AG09319 (cell line): ENCODE data around the gene DNAH17.

Source experiments
- DNase-seq: peaks from one replicate; pipeline ENCODE4 v3.0.0-alpha.2; 2010; ENCODE audit warnings: low read depth; ENCODE audit errors: extremely low read depth
- TF ChIP-seq, protein P1 (sequence below): IDR thresholded peaks from 2 replicates; pipeline ENCODE4 v1.5.1; 2011; ENCODE audit warnings: low read depth, mild to moderate bottlenecking, inconsistent platforms, low read length, moderate library complexity

DNAH17 gene

DNA sequence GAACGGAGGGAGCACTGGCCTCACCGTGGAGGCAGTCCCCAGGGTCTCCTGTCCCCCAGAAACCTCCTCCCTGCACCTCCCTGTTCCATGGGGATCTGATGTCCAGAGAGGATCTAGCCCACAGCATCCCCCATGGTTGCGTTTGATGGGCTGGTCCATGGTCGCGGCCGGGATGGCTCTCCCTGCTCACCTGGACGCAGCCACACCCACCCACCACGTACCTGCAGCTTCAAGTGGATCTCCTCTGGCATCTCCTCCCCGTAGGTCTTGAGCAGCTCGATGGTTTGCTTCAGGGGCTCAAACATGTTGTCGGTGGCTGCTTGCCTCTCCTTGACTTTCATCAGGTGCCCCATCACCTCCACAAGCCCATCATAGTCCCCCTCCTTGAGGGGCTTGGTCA is 47.9 kb downstream of the DNAH17 start:
- TF ChIP-seq, protein P1, sequence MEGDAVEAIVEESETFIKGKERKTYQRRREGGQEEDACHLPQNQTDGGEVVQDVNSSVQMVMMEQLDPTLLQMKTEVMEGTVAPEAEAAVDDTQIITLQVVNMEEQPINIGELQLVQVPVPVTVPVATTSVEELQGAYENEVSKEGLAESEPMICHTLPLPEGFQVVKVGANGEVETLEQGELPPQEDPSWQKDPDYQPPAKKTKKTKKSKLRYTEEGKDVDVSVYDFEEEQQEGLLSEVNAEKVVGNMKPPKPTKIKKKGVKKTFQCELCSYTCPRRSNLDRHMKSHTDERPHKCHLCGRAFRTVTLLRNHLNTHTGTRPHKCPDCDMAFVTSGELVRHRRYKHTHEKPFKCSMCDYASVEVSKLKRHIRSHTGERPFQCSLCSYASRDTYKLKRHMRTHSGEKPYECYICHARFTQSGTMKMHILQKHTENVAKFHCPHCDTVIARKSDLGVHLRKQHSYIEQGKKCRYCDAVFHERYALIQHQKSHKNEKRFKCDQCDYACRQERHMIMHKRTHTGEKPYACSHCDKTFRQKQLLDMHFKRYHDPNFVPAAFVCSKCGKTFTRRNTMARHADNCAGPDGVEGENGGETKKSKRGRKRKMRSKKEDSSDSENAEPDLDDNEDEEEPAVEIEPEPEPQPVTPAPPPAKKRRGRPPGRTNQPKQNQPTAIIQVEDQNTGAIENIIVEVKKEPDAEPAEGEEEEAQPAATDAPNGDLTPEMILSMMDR = no peak
- DNase-seq = no peak

DNA sequence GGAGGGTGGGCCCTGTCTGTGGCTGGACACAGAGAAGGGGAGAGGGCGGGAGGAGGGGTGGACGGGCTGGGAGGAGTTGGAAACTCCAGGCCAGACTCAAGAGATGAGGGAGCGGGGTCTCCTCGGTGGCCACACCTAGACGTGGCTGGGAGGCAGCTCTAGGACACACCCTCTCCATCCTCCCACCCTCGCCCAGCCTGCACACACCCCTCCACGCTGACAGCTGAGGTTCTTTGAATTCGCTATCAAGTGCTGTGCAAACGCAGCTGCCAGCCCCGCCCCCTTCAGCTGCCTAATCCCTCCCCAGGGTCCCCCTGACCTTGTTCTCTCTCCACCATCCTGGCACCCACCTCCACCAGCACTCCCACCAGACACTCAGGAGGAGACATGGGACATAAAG is 48.7 kb downstream of the DNAH17 start:
- no peak for DNase-seq
- TF ChIP-seq, protein P1 = no peak

DNA sequence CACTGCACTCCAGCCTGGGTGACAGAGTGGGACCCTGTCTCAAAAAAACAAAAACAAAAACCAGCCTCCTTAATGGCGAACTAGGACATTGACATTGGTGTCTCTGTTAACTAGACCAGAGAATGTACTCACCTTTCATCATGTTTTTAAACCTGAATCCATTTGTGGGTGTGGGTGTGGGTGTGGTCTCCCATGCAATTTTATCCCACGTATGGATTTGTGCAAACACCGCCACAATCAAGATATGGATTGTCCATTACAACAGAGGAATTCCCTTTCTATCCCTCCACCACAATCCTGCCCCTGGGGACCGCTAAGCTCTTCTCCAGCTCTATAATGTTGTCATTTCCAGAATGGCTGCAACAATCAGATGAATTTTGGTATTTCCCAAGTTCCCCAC is 49.9 kb downstream of the DNAH17 start:
- no peak for DNase-seq
- TF ChIP-seq, protein P1 = no peak

DNA sequence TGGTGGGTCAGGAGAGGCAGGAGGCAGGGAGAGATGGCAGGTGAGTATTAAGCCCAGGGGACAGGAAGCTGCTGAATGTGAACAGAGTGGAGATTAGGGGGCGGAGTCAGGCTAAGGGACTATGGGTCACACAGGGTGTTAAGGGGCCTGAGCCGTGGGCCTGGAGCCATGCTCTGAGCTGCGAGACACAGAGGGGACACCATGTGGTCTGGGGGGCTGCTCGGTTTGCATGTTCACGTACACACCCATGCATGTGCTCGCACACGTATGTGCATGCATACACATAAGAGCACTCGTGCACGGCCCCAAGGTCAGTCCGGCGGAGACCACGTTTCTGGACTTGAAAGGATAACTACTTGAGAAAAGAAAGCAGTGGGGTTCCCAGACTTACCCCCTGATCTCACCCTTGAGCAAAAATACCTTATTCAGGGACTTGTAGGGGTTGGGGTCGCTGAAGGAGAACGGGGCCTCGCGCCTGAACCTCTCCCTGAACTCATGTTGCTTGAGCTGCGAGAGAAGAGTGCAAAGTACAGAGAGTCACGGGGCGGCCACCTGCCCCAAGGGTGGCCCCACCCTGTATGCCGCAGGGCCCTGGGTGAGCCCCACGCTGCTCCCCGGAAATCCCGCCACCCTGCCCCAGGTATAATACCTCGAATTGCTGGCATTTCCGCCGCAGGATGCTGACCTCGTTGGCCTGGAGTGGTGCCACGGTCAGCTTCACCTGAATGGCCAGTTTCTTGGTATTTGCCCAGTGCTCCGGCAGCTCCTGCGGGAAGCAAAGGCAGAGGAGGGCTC is 50.8 kb downstream of the DNAH17 start:
- DNase-seq = no peak
- TF ChIP-seq, protein P1 = no peak

DNA sequence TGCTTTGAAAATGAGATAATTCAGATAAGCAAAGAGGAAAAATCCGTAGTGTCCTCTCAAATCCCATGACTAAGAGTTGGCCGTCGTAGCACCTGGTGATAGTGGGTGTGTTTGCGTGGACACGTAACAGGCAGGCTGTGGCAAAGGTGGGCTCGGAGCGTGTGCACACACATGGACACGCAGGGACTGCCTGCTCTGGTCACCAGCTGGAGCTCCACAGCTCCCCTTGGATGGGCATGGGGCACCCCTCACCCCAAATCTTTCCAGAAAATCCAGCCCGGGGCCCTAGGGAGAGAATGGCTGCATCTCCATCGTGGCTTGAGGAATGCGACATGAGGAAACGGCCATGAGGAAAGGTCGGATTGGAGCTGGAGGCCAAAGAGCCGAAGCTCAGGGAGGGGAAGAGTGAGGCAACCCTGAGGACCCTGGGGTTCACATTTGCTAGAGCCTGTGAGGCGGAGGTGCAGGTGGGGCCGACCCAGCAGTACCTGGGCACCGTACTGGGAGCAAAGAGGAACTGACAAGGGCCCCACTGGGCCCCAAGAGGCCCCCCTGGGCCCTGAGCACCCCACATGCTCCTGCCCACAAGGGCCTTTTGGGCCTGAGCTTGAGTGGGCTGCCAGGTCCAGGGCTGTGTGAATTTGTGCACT is 51.6 kb downstream of the DNAH17 start:
- DNase-seq = no peak
- TF ChIP-seq, protein P1 = no peak

DNA sequence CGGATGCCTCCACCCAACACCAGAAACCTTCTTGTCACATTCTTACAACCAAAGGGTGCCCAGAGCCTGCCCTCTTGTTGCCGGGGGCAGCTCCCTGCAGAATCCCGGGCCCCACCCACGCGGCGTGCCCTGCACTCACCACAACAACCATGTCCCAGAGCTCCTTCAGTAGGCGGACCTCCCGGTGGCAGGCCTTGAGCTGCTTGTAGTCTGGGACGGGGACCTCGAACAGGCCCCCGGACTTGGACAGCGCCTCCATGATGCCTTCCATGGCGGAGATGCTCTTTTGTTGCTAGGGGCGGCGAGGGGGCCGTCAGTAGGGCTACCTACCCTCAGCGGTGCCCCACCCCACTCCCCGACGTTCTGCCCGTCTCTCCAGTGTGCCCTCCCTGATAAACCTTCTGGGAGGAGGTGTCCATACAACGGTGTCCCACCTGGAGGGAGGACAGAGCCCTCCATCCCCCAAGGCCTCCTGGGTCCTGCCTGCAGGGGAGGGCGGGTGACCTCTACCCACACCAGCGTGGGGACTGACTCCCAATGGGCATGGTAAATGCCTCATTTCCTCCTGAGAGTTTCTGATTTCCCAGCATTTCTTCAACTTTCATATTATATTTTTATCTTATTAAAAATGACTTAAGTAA is 52.2 kb downstream of the DNAH17 start:
- no peak for DNase-seq
- TF ChIP-seq, protein P1 = no peak
